HAP-1 (cell line): Measurements from ENCODE around the gene SCAPER.

Source experiments
- DNase-seq, 2 experiments: peaks; one replicate each; pipeline ENCODE4 v3.0.0-alpha.2; 2016 to 2020; ENCODE audit warnings: low spot score in 2 of 2
- H3K27me3 ChIP-seq: fragments of 250-450 bp; sonication (Bioruptor Pico); 2 replicates; pipeline ENCODE4 v1.5.1; 2020; ENCODE audit warnings: low read depth, mild to moderate bottlenecking, moderate library complexity
- H3K36me3 ChIP-seq: fragments of 250-450 bp; sonication (Bioruptor Pico); replicated peaks from 2 replicates; pipeline ENCODE4 v1.5.1; 2020; ENCODE audit warnings: mild to moderate bottlenecking
- H3K4me1 ChIP-seq: fragments of 250-450 bp; sonication (Bioruptor Pico); 2 replicates; pipeline ENCODE4 v1.5.1; 2020; ENCODE audit warnings: mild to moderate bottlenecking
- H3K4me3 ChIP-seq: fragments of 250-450 bp; sonication (Bioruptor Pico); 2 replicates; pipeline ENCODE4 v1.5.1; 2020; ENCODE audit warnings: mild to moderate bottlenecking, moderate library complexity
- H3K9me3 ChIP-seq: fragments of 250-450 bp; sonication (Bioruptor Pico); 2 replicates; pipeline ENCODE4 v1.5.1; 2020; ENCODE audit warnings: mild to moderate bottlenecking, moderate library complexity
- in situ Hi-C: fragments of 300-500 bp; cut with MboI; formaldehyde crosslinking; loops from 3 replicates; pipeline ENCODE4 v1.14.3; 2020; ENCODE audit warnings: low sequenced_read_pairs, inconsistent platforms, mixed read lengths

The SCAPER gene

GRCh38 chr15:76333720-76334437 is 571.3 kb downstream of the SCAPER start:
- peak in 1 of 2 experiments; percentile 57 for DNase-seq
- peaks cover 4% of the 10 kb centered on the region for H3K9me3 ChIP-seq
- H3K4me1 ChIP-seq: peaks cover 10% of the 10 kb centered on the region
- in situ Hi-C loops: loop anchor here (5.0 kb wide), 1 partner anchor 97 kb away; no protein-coding TSS in a partner anchor
- no peaks in the 10 kb centered on the region; the same call in 1 of the 2 replicates for H3K27me3 ChIP-seq
- no peak overlapping the region for H3K4me3 ChIP-seq
- H3K36me3 ChIP-seq: peaks cover 11% of the 10 kb centered on the region; the same call in 1 of the 2 replicates

GRCh38 chr15:76333309-76333708 is 571.8 kb downstream of the SCAPER start:
- Histone ChIP-seq H3K9me3 (peaks cover 4% of the 10 kb centered on the region), H3K36me3 (peaks cover 8% of the 10 kb centered on the region; the same call in 1 of the 2 replicates), H3K27me3 (no peaks in the 10 kb centered on the region; the same call in 1 of the 2 replicates), H3K4me1 (peaks cover 10% of the 10 kb centered on the region), H3K4me3 (no peak overlapping the region)
- in situ Hi-C loops: loop anchor here (5.0 kb wide), 1 partner anchor 96 kb away; no protein-coding TSS in a partner anchor
- no peak for DNase-seq

- H3K4me3 ChIP-seq: no peak overlapping the region
- DNase-seq: no peak
- no peaks in the 10 kb centered on the region; the same call in 1 of the 2 replicates for H3K27me3 ChIP-seq
- H3K36me3 ChIP-seq: peaks cover 3% of the 10 kb centered on the region; the same call in 1 of the 2 replicates
- H3K4me1 ChIP-seq: peaks cover 10% of the 10 kb centered on the region
- in situ Hi-C loops: loop anchor here (5.0 kb wide), 1 partner anchor 95 kb away; no protein-coding TSS in a partner anchor
- H3K9me3 ChIP-seq: peaks cover 4% of the 10 kb centered on the region
Measured at GRCh38 chr15:76332796-76333195, 572.3 kb downstream of the SCAPER start.

- no peaks in the 10 kb centered on the region for H3K9me3 ChIP-seq
- DNase-seq: peak; percentile 78 to 85
- in situ Hi-C loops: loop anchor here (5.0 kb wide), 1 partner anchor 93 kb away; no protein-coding TSS in a partner anchor
- no peaks in the 10 kb centered on the region; the same call in 1 of the 2 replicates for H3K27me3 ChIP-seq
- no peaks in the 10 kb centered on the region for H3K4me1 ChIP-seq
- H3K36me3 ChIP-seq: no peaks in the 10 kb centered on the region
- no peak overlapping the region for H3K4me3 ChIP-seq
Measured at GRCh38 chr15:76330080-76330680, 575.0 kb downstream of the SCAPER start.

GRCh38 chr15:76328958-76329357 is 576.2 kb downstream of the SCAPER start:
- DNase-seq: no peak
- no peaks in the 10 kb centered on the region; the same call in 1 of the 2 replicates for H3K27me3 ChIP-seq
- no peaks in the 10 kb centered on the region for H3K9me3 ChIP-seq
- no peak overlapping the region for H3K4me3 ChIP-seq
- in situ Hi-C loops: no loop called here
- H3K36me3 ChIP-seq: no peaks in the 10 kb centered on the region
- no peaks in the 10 kb centered on the region for H3K4me1 ChIP-seq

- Histone ChIP-seq H3K36me3 (no peaks in the 10 kb centered on the region), H3K27me3 (no peaks in the 10 kb centered on the region; the same call in 1 of the 2 replicates), H3K4me1 (no peaks in the 10 kb centered on the region), H3K4me3 (no peak overlapping the region), H3K9me3 (no peaks in the 10 kb centered on the region)
- DNase-seq: no peak
- in situ Hi-C loops: no loop called here
Measured at GRCh38 chr15:76328106-76328696, 576.9 kb downstream of the SCAPER start.

- H3K4me3 ChIP-seq: no peak overlapping the region
- H3K9me3 ChIP-seq: no peaks in the 10 kb centered on the region
- in situ Hi-C loops: no loop called here
- no peaks in the 10 kb centered on the region for H3K36me3 ChIP-seq
- no peaks in the 10 kb centered on the region; the same call in 1 of the 2 replicates for H3K27me3 ChIP-seq
- H3K4me1 ChIP-seq: no peaks in the 10 kb centered on the region
- no peak for DNase-seq
Measured at GRCh38 chr15:76327191-76328105, 577.7 kb downstream of the SCAPER start.

- Histone ChIP-seq H3K4me3 (no peak overlapping the region), H3K9me3 (no peaks in the 10 kb centered on the region), H3K27me3 (no peaks in the 10 kb centered on the region; the same call in 1 of the 2 replicates), H3K4me1 (no peaks in the 10 kb centered on the region), H3K36me3 (no peaks in the 10 kb centered on the region)
- DNase-seq: no peak
- in situ Hi-C loops: no loop called here
Measured at GRCh38 chr15:76325704-76326103, 579.4 kb downstream of the SCAPER start.

GRCh38 chr15:76324066-76324465 is 581.1 kb downstream of the SCAPER start:
- Histone ChIP-seq H3K4me3 (no peak overlapping the region), H3K4me1 (no peaks in the 10 kb centered on the region), H3K36me3 (no peaks in the 10 kb centered on the region), H3K9me3 (no peaks in the 10 kb centered on the region), H3K27me3 (no peaks in the 10 kb centered on the region; the same call in 1 of the 2 replicates)
- in situ Hi-C loops: no loop called here
- DNase-seq: no peak

GRCh38 chr15:76321602-76322001 is 583.5 kb downstream of the SCAPER start:
- Histone ChIP-seq H3K4me1 (no peaks in the 10 kb centered on the region), H3K27me3 (no peaks in the 10 kb centered on the region; the same call in 1 of the 2 replicates), H3K36me3 (no peaks in the 10 kb centered on the region), H3K4me3 (no peak overlapping the region), H3K9me3 (no peaks in the 10 kb centered on the region)
- in situ Hi-C loops: no loop called here
- no peak for DNase-seq

GRCh38 chr15:76321171-76321570 is 584.0 kb downstream of the SCAPER start:
- H3K9me3 ChIP-seq: no peaks in the 10 kb centered on the region
- no peak overlapping the region for H3K4me3 ChIP-seq
- H3K27me3 ChIP-seq: no peaks in the 10 kb centered on the region; the same call in 1 of the 2 replicates
- no peaks in the 10 kb centered on the region for H3K36me3 ChIP-seq
- in situ Hi-C loops: no loop called here
- no peaks in the 10 kb centered on the region for H3K4me1 ChIP-seq
- DNase-seq: no peak

GRCh38 chr15:76320012-76320411 is 585.1 kb downstream of the SCAPER start:
- in situ Hi-C loops: no loop called here
- Histone ChIP-seq H3K4me3 (no peak overlapping the region), H3K27me3 (no peaks in the 10 kb centered on the region; the same call in 1 of the 2 replicates), H3K9me3 (no peaks in the 10 kb centered on the region), H3K36me3 (no peaks in the 10 kb centered on the region), H3K4me1 (no peaks in the 10 kb centered on the region)
- DNase-seq: no peak

GRCh38 chr15:76313731-76314130 is 591.4 kb downstream of the SCAPER start:
- in situ Hi-C loops: no loop called here
- Histone ChIP-seq H3K4me1 (peaks cover 7% of the 10 kb centered on the region), H3K4me3 (no peak overlapping the region), H3K36me3 (peaks cover 3% of the 10 kb centered on the region; the same call in 1 of the 2 replicates), H3K9me3 (no peaks in the 10 kb centered on the region), H3K27me3 (no peaks in the 10 kb centered on the region)
- DNase-seq: no peak
